Activated T-helper 2 cell treated with anti-CD3 and anti-CD28 coated beads, Interferon-gamma antibody, Interleukin-2, Interleukin-4, amounts not matched to agents 10 μg/mL and 5 μg/mL and 100 μg/mL, durations not matched to agents 14 hours and 24 hours and 36 hours (primary cell): ENCODE measurements around the gene NMB. TPM values are rescaled to one million over a fixed set of nuclear protein-coding genes. Genes with fewer than 3 reads are reported as not detected.

Source experiments
- DNase-seq: peaks from one replicate; pipeline ENCODE4 v3.0.0; 2021; ENCODE audit warnings: low spot score
- H3K27ac Mint-ChIP-seq: one replicate; pipeline ENCODE4 v1.8.0; 2021; ENCODE audit warnings: mixed read lengths
- H3K27me3 Mint-ChIP-seq: one replicate; pipeline ENCODE4 v1.8.0; 2021; ENCODE audit warnings: low read depth, mixed read lengths
- H3K36me3 Mint-ChIP-seq: one replicate; pipeline ENCODE4 v1.8.0; 2021; ENCODE audit warnings: low read depth, mixed read lengths
- H3K4me1 Mint-ChIP-seq: one replicate; pipeline ENCODE4 v1.8.0; 2021; ENCODE audit warnings: low read depth, mixed read lengths
- H3K4me3 Mint-ChIP-seq: one replicate; pipeline ENCODE4 v1.8.0; 2021; ENCODE audit warnings: low read depth, mild to moderate bottlenecking, moderate library complexity, mixed read lengths
- H3K9me3 Mint-ChIP-seq: one replicate; pipeline ENCODE4 v1.8.0; 2021; ENCODE audit warnings: mixed read lengths
- intact Hi-C: fragments of 100-400 bp; cut with micrococcal nuclease; formaldehyde crosslinking; loops from one replicate; pipeline ENCODE4 v1.15.1; 2023
- total RNA-seq: library from RNA; stranded (reverse); gene quantifications from 2 replicates; pipeline ENCODE4 v1.2.3, GENCODE V29; 2022

The NMB gene
- total RNA-seq, 1 donor from 2014 or later, result 2.5 TPM

DNA sequence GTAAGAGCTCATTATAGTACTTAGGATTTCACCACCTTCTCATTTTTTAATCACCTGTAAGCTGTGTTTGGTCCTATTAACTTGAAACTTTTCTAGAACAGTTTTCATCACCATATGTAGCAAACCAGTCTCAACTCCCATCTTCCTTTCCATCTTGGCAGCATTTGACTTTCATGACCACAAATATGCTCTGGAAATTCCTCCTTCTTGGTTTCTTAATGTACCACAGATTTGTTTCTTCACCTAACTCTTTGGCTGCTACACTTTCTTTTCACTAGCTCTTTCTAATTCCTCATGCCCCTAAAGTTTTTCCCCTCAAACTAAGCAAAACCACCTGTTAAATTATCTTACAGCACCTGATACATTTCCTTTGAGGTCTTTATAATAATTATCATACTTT lies 13.2 kb upstream of the NMB start:
- no peak for DNase-seq
- Mint-ChIP-seq H3K4me1 (peaks cover 36% of the 10 kb centered on the region), H3K27ac (no peak overlapping the region), H3K4me3 (no peak overlapping the region), H3K27me3 (no peaks in the 10 kb centered on the region), H3K9me3 (no peaks in the 10 kb centered on the region), H3K36me3 (peaks cover 67% of the 10 kb centered on the region)
- intact Hi-C loops, result no loop called here

DNA sequence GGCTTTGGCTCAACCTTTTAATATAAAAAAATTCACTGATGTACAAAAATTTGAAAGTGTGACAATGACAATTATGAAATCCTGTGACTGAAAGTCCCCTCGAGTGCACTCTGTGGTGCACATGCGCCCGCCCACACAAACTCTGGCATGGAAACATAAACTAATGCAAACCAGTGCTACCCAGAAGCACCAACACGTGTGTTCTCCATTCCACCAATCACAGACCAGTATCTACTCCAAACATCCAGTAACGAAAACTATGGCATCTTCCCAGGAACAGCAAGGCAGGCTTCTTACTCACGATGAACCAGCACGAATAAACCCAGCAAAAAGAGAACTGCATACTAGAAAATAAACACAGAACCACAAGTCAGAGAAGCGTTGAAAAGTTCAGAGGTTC lies 11.7 kb upstream of the NMB start:
- H3K4me3 Mint-ChIP-seq, result no peak overlapping the region
- H3K9me3 Mint-ChIP-seq, result no peaks in the 10 kb centered on the region
- intact Hi-C loops, result loop anchor here (1.0 kb wide), 1 partner anchor 66 kb away; no protein-coding TSS in a partner anchor
- H3K4me1 Mint-ChIP-seq, result peaks cover 36% of the 10 kb centered on the region
- no peaks in the 10 kb centered on the region for H3K27me3 Mint-ChIP-seq
- peak overlapping the region; percentile 64 for H3K27ac Mint-ChIP-seq
- no peak for DNase-seq
- peaks cover 70% of the 10 kb centered on the region for H3K36me3 Mint-ChIP-seq

DNA sequence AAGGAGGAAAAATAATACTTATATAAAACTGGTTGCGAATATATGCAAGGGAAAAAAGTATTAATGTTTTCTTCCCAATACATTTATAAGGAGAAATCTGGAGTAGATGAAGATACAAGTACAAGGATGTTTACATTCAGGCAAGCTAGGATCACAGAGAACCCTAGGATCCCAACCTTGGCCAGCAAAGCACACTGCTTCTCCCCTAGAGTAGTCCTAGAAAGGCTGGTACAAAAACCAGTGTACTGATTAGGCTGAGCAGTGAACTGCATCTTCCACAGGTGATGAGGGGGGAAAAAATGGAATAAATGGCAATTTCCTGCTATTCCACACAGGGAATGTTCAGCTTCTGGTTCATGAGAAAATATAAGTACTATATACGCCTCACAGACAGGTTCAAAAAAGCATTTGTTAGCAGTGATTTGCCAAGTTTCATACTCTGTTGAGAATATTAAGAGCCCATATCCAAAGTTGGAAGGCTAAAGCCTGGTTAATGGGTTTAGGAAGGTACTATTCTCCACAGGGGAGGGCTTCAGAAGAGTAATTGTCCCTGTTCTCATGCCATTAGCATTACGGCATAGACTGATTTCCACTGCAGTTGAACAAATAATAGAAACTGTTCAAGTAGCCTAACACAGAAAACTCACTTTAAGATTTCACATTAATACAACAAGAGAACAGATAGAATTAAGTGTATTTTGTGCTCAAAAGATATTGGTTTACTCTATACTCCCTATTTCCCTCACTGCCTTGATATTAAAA lies 10.4 kb upstream of the NMB start:
- peaks cover 70% of the 10 kb centered on the region for H3K36me3 Mint-ChIP-seq
- DNase-seq, result no peak
- H3K4me1 Mint-ChIP-seq, result peaks cover 38% of the 10 kb centered on the region
- H3K27me3 Mint-ChIP-seq, result no peaks in the 10 kb centered on the region
- intact Hi-C loops, result no loop called here
- H3K27ac Mint-ChIP-seq, result peak overlapping the region; percentile 80
- H3K9me3 Mint-ChIP-seq, result no peaks in the 10 kb centered on the region
- no peak overlapping the region for H3K4me3 Mint-ChIP-seq

DNA sequence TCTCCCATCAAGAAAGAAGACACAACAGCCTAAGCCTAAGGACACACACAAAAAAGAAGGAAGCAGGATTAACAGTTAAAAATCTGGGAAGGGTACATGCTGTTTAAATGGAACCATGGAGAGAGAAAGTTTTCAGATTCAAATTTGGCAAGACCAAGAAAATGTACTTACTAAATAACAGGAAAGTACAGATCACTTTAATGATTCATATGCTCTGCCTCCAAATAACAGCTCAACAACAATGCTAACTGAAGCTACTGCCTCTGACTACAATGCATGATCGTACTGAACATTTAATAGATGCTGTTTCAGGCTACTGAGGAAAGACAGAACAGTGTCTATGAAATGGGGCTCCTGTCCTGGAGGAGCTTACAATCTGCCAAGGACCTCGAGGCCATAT lies 8.4 kb upstream of the NMB start:
- H3K9me3 Mint-ChIP-seq, result no peaks in the 10 kb centered on the region
- H3K27ac Mint-ChIP-seq, result peak overlapping the region; percentile 40
- intact Hi-C loops, result no loop called here
- H3K4me3 Mint-ChIP-seq, result no peak overlapping the region
- H3K27me3 Mint-ChIP-seq, result no peaks in the 10 kb centered on the region
- peaks cover 58% of the 10 kb centered on the region for H3K36me3 Mint-ChIP-seq
- no peak for DNase-seq
- H3K4me1 Mint-ChIP-seq, result peaks cover 28% of the 10 kb centered on the region

DNA sequence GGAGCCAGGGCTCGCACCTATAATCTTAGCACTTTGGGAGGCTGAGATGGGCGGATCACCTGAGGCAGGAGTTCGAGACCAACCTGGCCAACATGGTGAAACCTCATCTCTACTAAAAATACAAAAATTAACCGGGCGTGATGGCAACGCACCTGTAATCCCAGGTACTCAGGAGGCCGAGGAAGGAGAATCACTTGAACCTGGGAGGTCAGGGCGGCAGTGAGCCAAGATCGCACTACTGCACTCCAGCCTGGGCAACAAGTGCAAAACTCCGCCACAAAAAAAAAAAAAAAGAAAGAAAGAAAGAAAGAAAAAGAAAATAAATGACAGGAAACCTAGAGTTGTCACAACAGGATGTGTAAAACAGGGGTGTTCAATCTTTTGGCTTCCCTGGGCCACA lies 3.0 kb upstream of the NMB start:
- no peak overlapping the region for H3K27ac Mint-ChIP-seq
- H3K36me3 Mint-ChIP-seq, result peaks cover 22% of the 10 kb centered on the region
- peaks cover 18% of the 10 kb centered on the region for H3K4me1 Mint-ChIP-seq
- H3K9me3 Mint-ChIP-seq, result no peaks in the 10 kb centered on the region
- intact Hi-C loops, result no loop called here
- no peak for DNase-seq
- no peak overlapping the region for H3K4me3 Mint-ChIP-seq
- H3K27me3 Mint-ChIP-seq, result no peaks in the 10 kb centered on the region

DNA sequence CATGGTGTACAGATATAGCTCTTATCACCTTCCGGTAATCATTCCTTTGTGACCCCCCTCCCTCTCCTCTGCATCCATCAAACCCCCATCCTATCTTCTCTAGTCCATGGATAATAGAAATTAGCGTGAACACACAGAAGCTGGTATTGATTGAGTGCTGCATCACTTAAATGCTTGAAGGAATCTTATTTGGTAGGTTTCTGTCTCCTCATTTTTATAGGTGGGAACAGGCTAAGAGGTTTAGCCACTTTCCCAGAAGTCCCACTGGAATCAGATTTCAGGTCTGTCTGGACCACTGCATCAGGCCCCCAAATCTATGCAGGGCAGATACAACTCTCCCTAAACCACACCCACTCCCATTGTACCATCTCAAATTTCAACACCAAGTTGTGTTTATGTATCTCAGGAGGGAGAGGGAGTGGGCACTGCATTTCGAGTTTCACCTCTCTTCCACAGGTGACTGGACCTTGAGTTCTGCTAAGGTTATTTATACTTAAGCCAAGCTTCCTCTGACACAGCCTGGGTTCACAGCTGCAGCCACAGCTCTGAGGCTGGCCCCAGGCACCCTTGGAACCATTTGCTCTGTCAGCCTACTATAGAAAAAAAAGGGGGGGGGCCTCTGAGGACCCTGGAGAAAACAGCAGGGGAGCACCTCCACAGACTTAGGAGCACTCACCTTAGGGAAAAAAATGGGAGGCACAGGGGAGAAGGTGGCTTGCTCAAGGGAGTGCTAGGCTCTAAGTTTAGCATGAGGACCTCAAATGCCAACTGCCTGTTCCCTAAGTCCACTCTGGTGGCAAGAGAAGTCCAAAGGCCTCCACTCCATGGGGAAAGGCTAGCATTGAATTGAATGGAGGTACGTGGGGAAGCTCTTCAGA lies 2.1 kb upstream of the NMB start:
- peaks cover 18% of the 10 kb centered on the region for H3K4me1 Mint-ChIP-seq

DNA sequence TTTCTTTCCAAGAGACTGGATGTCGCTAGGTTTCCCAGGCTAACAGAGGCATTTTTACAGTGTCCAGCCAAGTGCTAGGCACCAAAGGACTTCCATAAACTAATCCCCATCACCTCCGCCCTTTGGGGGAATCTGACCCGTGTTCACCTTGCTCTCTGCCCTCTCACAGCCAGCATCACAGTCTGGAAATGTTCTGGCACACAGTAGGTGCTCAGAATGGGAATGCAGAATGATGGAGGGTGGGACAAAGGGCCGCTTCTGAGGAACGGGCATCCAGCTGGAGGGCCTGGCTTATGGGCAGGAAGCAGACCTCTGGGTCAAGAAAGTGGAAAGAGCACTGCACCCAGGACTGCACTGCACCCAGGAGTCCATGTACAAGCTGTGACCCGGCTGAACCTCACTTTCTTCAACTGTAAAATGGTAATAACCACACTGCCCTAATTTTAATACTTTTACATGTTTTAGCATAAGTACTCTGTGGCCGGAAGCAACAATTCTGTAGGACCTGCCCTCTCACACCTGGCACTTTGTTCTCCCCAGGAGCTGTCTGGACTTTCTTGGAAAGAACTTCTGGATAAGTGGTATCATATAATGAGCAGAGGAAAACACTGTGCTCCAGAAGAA lies 901 bp upstream of the NMB start:
- H3K27me3 Mint-ChIP-seq, result no peaks in the 10 kb centered on the region
- H3K4me1 Mint-ChIP-seq, result peaks cover 22% of the 10 kb centered on the region
- intact Hi-C loops, result loop anchor here (1.0 to 5.0 kb wide), 2 partner anchors 77 to 218 kb away; no protein-coding TSS in a partner anchor
- H3K27ac Mint-ChIP-seq, result peak overlapping the region; percentile 73
- DNase-seq, result no peak
- no peaks in the 10 kb centered on the region for H3K9me3 Mint-ChIP-seq
- H3K4me3 Mint-ChIP-seq, result peak overlapping the region; percentile 75
- peaks cover 5% of the 10 kb centered on the region for H3K36me3 Mint-ChIP-seq

More for the DNA sequence above, 2.1 kb upstream of the NMB start:
- Mint-ChIP-seq H3K27me3 (no peaks in the 10 kb centered on the region), H3K4me3 (peak overlapping the region; percentile 26), H3K36me3 (peaks cover 16% of the 10 kb centered on the region), H3K27ac (peak overlapping the region; percentile 49), H3K9me3 (no peaks in the 10 kb centered on the region)
- intact Hi-C loops, result loop anchor here (5.0 kb wide), 1 partner anchor 217 kb away; no protein-coding TSS in a partner anchor
- DNase-seq, result no peak

DNA sequence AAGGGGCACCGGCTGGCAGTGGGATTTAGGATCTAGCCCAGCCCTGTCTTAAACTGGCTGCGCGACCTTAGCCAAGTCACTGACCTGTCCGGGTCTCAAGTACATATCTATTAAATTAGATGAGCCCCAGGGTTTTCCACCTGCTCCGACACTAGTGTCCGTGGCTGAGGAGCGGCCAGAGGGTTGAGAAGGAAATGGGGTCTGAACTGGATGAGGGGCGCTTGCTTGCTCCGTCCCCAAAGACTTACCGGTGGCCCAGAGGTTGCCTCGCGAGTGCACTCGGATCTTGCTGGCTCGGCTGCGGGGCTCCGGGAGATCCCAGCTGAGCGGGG lies 285 bp downstream of the NMB start:
- peaks cover 25% of the 10 kb centered on the region for H3K4me1 Mint-ChIP-seq
- no peaks in the 10 kb centered on the region for H3K9me3 Mint-ChIP-seq
- H3K4me3 Mint-ChIP-seq, result peak overlapping the region; percentile 71
- H3K36me3 Mint-ChIP-seq, result peaks cover 7% of the 10 kb centered on the region
- peak overlapping the region; percentile 28 for H3K27ac Mint-ChIP-seq
- no peaks in the 10 kb centered on the region for H3K27me3 Mint-ChIP-seq
- intact Hi-C loops, result loop anchor here (1.0 to 5.0 kb wide), 2 partner anchors 79 to 220 kb away; no protein-coding TSS in a partner anchor
- DNase-seq, result no peak

DNA sequence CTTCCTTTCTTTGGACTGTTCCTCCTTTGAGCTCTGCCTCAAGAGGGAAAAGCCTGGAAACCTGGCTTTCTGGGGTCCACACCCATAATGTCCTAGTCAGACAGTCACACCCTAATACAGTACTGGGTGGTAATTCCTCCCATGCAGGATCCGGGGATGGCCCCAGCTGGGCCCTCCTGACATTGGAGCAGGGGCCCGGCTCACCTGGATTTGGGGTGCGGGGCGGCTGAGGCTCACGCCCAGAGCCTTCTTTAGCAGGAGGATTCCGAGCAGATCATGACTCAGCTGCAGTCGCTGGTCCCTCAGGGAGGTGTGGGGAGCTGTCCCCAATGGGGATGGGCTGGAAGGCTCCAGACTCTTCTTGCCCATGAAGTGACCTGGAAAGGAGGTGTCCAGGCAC lies 1.0 kb downstream of the NMB start:
- no peaks in the 10 kb centered on the region for H3K9me3 Mint-ChIP-seq
- peak overlapping the region; percentile 71 for H3K4me3 Mint-ChIP-seq
- intact Hi-C loops, result loop anchor here (5.0 kb wide), 1 partner anchor 220 kb away; no protein-coding TSS in a partner anchor
- no peak overlapping the region for H3K27ac Mint-ChIP-seq
- peaks cover 28% of the 10 kb centered on the region for H3K4me1 Mint-ChIP-seq
- H3K27me3 Mint-ChIP-seq, result no peaks in the 10 kb centered on the region
- H3K36me3 Mint-ChIP-seq, result peaks cover 12% of the 10 kb centered on the region
- DNase-seq, result no peak

DNA sequence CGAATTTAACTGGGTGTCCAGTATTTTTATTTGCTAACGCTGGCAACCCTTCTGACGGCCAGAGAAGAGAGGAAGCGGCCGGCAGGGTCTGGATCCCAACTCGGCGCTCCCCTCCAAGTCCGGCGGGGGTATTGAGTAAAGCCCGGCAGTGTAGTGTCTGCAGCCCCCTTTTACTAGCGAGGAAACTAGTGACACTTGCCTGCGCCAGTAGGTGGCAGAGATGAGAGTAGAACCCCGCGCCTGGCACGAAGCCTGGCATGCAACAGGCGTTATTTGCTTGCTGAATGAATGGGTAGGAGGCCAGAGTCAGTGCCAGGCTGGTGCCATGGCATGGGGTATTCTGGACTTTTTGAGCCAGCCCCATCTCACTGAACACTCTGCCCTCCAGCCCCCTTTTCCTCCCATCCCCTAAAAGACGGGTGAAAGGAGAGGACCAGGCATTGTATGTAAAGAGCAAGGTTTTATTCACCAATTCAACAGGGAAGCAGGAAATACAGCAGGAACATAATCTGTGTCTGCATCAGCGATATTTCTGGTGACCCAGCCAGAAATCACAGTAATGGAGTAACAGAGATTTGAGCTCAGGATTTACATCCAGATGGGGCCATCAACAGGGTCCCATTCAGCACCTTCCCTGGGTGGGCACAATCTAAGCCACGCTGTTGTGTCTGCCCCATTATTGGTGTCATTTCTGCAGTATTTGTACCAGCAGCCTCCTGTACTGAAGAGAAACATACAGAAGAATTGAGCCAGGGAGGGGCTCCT lies 3.1 kb downstream of the NMB start:
- intact Hi-C loops, result loop anchor here (1.0 to 5.0 kb wide), 8 partner anchors 24 to 273 kb away; no protein-coding TSS in a partner anchor
- Mint-ChIP-seq H3K4me1 (peaks cover 32% of the 10 kb centered on the region), H3K9me3 (no peaks in the 10 kb centered on the region), H3K27me3 (no peaks in the 10 kb centered on the region), H3K4me3 (peak overlapping the region; percentile 96), H3K36me3 (peaks cover 16% of the 10 kb centered on the region), H3K27ac (peak overlapping the region; percentile 75)
- DNase-seq, result peak; percentile 62

DNA sequence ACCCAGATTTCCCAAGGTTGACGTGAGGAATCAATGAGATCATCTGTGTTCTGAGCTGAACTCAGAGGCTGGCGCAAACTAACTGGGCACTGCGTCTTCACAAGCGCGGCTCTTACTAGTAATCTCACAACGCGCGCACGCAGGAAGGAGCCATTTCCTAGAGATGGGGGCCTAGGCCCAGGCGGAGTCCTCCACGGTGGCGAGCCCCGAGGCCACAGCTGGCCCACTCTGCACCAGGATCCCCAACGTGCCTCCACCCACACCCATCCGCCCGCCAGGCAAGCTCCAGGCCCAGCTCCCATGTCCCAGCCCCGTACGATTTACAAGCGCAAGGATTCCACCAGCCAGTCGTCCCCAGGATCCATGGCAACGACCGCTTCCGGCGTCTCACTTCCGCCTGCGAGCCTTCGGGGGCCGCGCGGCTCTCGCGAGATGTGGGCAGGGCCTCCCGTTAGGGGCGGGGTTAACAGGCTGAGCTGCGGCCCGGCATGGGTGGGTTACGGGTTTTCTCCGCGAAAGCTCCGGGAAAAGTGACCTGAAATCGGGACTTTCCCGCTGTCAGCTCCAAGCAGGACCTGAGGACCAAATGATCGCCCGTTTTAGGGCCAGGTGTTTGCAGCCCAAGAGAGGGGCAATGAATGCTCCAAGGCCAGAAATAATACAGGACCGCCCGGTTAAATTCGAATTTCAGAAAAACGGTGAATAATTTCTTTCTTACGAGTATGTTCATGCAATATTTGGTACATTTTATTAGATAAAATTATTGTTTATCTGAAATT lies 3.9 kb downstream of the NMB start, which contains the start of gene WDR73:
WDR73 (minus strand) TSS at position 374 of the 779 bp plus-strand sequence; CDS start at position 365, 9 bp downstream.
- H3K9me3 Mint-ChIP-seq, result no peaks in the 10 kb centered on the region
- peak within 1 kb of the TSS; percentile 87 for H3K27ac Mint-ChIP-seq
- H3K4me1 Mint-ChIP-seq, result peaks cover 31% of the 10 kb centered on the region
- peak; percentile 95 for DNase-seq
- peak within 1 kb of the TSS; percentile 96 for H3K4me3 Mint-ChIP-seq
- H3K36me3 Mint-ChIP-seq, result peaks cover 16% of the 10 kb centered on the region
- H3K27me3 Mint-ChIP-seq, result no peaks in the 10 kb centered on the region
- intact Hi-C loops, result loop anchor here (1.0 to 2.0 kb wide), 7 partner anchors 23 to 274 kb away; no protein-coding TSS in a partner anchor
